Measurements from ENCODE around the gene TCF4. TPM values are rescaled to one million over a fixed set of nuclear protein-coding genes. Genes with fewer than 3 reads are reported as not detected.

The TCF4 gene
- total RNA-seq, 2 experiments from 2014 or later: 0.75 to 1.4 TPM

- H3K9me3 Mint-ChIP-seq: no peaks in the 10 kb centered on the region
- DNase-seq: no peak
- H3K4me1 Mint-ChIP-seq: no peaks in the 10 kb centered on the region
- no peaks in the 10 kb centered on the region for H3K36me3 Mint-ChIP-seq
- H3K27me3 Mint-ChIP-seq: peaks cover 3% of the 10 kb centered on the region
- no peak overlapping the region for H3K27ac Mint-ChIP-seq
- ATAC-seq (ENCODE audit: low read depth): no peak
- H3K4me3 Mint-ChIP-seq: no peak overlapping the region
- POLR2A ChIA-PET: no interaction called here
Measured at GRCh38 chr18:55309249-55309648, 278.7 kb downstream of the TCF4 start.

DNA sequence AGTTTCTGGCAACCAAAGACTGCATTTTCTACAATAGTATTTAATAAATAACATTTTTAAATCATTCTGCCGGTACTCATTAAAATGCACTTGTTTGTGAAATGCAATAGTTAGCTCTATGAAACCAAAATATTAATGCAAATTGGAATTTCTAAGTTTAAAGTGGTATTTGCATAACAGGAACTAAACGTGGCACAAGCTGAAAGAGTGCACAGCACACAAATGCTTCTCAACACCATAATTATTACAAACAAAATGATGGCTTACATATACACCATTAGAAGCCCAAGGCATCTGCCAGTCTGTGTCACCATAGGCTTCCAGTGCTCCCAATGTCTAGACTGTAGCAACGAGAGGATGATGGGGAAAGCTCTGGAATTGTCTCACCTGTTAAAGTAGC, 280.5 kb downstream of the TCF4 start:
- H3K4me1 Mint-ChIP-seq: no peaks in the 10 kb centered on the region
- peaks cover 3% of the 10 kb centered on the region for H3K27me3 Mint-ChIP-seq
- POLR2A ChIA-PET: no interaction called here
- H3K27ac Mint-ChIP-seq: no peak overlapping the region
- H3K4me3 Mint-ChIP-seq: no peak overlapping the region
- DNase-seq (no peak), ATAC-seq (ENCODE audit: low read depth) (no peak)
- H3K36me3 Mint-ChIP-seq: no peaks in the 10 kb centered on the region
- no peaks in the 10 kb centered on the region for H3K9me3 Mint-ChIP-seq

DNA sequence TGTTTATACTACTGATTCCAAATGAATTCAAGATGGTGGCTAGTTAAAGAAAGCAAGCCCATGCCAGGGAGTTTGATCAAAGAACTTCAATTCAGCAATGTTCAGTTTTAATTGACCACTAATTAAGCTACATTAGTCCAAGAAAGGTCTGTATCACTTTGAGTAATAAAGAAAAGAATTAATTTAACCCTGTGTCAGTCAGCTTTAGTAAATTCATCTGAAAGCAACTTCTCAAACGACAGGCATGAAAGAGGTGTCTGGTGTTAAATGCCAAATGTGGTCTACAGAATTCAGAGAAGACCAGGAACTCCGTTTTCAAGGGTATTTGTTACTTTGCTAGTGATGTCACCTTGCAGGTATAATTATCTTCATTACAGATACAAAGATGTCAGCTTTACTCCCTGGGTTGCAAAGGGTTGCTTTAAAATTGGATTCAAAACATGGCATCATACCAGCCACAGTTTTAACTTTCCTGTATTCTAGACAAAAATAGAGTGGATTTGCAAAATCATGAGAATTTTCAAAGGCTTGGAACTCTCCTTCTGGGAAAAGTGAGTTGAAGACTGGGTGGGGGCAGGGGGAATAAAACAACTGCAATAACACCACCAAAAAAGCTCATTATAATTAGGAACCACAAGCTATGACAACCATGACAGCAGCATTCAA, 281.5 kb downstream of the TCF4 start:
- Mint-ChIP-seq H3K9me3 (no peaks in the 10 kb centered on the region), H3K4me1 (no peaks in the 10 kb centered on the region), H3K36me3 (no peaks in the 10 kb centered on the region), H3K4me3 (no peak overlapping the region), H3K27ac (no peak overlapping the region), H3K27me3 (no peaks in the 10 kb centered on the region)
- POLR2A ChIA-PET: no interaction called here
- ATAC-seq (ENCODE audit: low read depth): no peak
- DNase-seq: no peak

- H3K9me3 Mint-ChIP-seq: no peaks in the 10 kb centered on the region
- no peaks in the 10 kb centered on the region for H3K36me3 Mint-ChIP-seq
- no peak overlapping the region for H3K27ac Mint-ChIP-seq
- POLR2A ChIA-PET: no interaction called here
- no peaks in the 10 kb centered on the region for H3K27me3 Mint-ChIP-seq
- ATAC-seq (ENCODE audit: low read depth) (no peak), DNase-seq (no peak)
- no peak overlapping the region for H3K4me3 Mint-ChIP-seq
- H3K4me1 Mint-ChIP-seq: no peaks in the 10 kb centered on the region
Measured at GRCh38 chr18:55302167-55302833, 285.7 kb downstream of the TCF4 start.

DNA sequence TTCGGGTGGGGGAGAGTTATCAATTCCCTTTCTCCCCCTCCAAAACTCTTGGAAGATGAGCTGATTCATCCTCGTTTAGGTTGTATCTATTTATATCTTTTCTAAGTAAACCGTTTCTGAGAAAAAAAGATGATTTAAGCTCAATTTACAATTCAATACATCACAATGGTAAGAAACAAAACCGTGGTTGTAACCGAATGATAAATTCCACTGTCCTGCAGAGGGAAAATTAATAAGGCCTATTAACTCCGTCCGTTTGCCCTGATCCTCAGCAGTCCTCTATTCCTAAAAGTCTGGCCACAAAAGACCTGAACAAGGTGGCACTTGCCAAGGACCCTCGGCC, 286.2 kb downstream of the TCF4 start:
- Mint-ChIP-seq H3K9me3 (no peaks in the 10 kb centered on the region), H3K36me3 (no peaks in the 10 kb centered on the region), H3K27ac (no peak overlapping the region), H3K4me1 (no peaks in the 10 kb centered on the region), H3K27me3 (no peaks in the 10 kb centered on the region), H3K4me3 (no peak overlapping the region)
- DNase-seq: no peak
- ATAC-seq (ENCODE audit: low read depth): no peak
- POLR2A ChIA-PET: no interaction called here

DNA sequence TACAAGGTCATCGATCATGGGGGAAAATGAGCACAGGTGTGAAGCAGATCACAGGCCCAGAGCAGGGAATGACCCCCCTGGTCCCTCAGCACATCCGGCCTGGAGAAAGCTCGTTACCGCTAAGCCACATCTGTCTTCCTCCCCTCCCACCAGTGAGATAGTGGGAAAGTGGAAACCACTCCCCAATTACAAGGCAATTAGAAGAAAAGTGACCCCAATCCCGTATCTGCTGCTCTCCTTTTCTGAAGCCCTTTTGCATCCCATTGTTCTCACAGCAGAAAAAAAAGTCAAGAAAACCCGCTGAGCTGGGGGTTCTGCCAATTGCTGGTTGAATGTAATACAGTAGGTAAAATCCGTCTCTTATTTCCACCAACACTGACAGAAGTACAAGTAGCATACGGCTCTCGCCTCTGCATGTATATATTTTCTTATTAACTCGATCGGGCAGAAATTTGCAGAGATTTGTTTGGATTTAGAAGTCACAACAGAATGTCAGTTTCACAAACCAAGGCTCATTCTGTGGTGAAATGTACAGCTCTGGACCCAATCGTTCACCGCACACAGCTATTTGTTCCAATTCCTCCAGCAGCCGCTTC, 287.0 kb downstream of the TCF4 start:
- no peaks in the 10 kb centered on the region for H3K4me1 Mint-ChIP-seq
- ATAC-seq (ENCODE audit: low read depth): no peak
- POLR2A ChIA-PET: no interaction called here
- no peak overlapping the region for H3K4me3 Mint-ChIP-seq
- H3K27ac Mint-ChIP-seq: no peak overlapping the region
- H3K36me3 Mint-ChIP-seq: no peaks in the 10 kb centered on the region
- DNase-seq: no peak
- H3K27me3 Mint-ChIP-seq: no peaks in the 10 kb centered on the region
- H3K9me3 Mint-ChIP-seq: no peaks in the 10 kb centered on the region

DNA sequence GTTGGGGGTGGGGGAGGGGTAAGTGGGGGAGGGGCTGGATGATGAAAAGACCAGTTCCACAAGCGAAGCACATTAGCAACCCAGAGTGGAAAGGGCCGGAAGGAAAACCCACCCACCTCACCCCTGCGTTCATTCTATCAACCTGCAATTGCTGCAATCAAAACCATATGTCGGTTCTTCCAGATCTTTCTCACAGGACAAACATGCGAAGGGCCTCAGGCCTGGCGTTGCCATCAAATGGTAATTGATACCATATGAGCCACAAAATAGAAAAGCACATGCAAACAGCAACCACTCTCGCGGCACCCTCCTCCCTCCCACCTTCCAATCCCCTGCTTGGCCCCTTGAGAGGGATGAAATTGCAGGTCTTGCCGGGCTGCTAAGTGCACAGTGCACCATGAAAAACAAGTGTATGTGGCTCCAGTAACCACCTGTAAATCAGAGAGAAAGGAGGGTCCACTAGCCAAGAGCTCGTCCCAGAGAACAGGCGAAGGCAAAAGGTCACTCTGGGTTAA, 287.5 kb downstream of the TCF4 start:
- no peaks in the 10 kb centered on the region for H3K9me3 Mint-ChIP-seq
- H3K4me1 Mint-ChIP-seq: no peaks in the 10 kb centered on the region
- DNase-seq: no peak
- POLR2A ChIA-PET: no interaction called here
- no peak for ATAC-seq (ENCODE audit: low read depth)
- no peaks in the 10 kb centered on the region for H3K27me3 Mint-ChIP-seq
- no peak overlapping the region for H3K27ac Mint-ChIP-seq
- H3K36me3 Mint-ChIP-seq: no peaks in the 10 kb centered on the region
- no peak overlapping the region for H3K4me3 Mint-ChIP-seq

- DNase-seq (no peak), ATAC-seq (ENCODE audit: low read depth) (no peak)
- POLR2A ChIA-PET: no interaction called here
- Mint-ChIP-seq H3K9me3 (peaks cover 1% of the 10 kb centered on the region), H3K4me3 (no peak overlapping the region), H3K4me1 (no peaks in the 10 kb centered on the region), H3K27me3 (no peaks in the 10 kb centered on the region), H3K27ac (no peak overlapping the region), H3K36me3 (no peaks in the 10 kb centered on the region)
Measured at GRCh38 chr18:55296778-55297177, 291.2 kb downstream of the TCF4 start.

DNA sequence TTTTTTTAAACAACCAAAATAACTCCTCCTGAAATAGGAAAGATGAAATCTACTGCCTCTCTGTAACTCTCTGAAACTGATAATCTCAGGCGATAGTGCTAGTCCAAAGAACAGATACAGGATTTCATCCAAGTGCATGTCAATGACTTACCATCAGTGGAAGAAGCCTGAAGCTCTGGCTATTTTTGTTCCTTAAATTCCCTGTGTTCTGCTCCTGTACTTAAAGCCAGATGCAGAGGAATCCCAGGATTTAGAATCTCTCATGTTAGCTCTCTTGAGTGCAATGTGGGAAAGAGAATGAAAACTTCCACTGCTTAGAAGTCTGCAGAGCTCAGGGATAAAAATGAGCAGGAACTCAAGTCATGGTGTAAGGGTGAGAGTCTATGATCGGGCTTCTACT, 291.9 kb downstream of the TCF4 start:
- POLR2A ChIA-PET: no interaction called here
- Mint-ChIP-seq H3K36me3 (no peaks in the 10 kb centered on the region), H3K27me3 (no peaks in the 10 kb centered on the region), H3K4me1 (no peaks in the 10 kb centered on the region), H3K27ac (no peak overlapping the region), H3K4me3 (no peak overlapping the region), H3K9me3 (peaks cover 1% of the 10 kb centered on the region)
- DNase-seq: no peak
- no peak for ATAC-seq (ENCODE audit: low read depth)

DNA sequence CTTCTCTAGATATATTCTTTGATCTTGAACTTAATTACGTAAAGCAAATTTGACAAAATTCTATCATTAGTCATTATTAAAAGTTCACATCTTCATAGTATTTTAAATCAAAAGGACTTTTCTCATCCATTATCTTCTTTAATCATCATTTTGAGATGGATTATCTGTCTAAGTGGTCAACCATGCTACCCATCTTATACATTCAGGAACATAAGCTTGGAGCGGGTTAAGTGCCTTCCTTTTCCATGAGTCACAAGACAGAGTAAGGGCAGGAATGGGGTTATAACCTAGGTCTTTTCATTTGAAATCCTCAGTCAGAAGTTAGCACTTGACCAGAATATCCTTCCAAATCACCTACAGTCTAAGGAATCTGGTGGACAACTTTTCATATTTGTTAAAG, 297.1 kb downstream of the TCF4 start:
- POLR2A ChIA-PET: no interaction called here
- H3K4me3 Mint-ChIP-seq: no peak overlapping the region

DNA sequence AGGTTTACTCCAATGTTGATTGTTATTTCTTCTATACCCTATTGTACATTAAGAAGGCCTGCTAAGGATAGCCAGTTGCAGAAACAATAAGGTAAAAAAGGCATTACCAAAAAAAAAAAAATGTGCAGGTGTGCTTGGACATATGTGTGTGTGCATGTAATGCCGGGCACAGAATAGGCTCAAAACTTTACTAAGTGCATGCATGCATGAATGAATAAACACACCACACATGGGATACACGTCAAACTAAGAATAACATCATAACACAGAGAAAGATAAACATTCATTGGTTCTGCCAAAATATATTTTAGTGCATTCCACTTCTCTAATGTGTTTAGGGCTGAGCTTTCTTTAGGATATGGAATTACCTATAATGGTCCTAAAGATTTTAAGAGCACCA, 298.2 kb downstream of the TCF4 start:
- Mint-ChIP-seq H3K27ac (no peak overlapping the region), H3K36me3 (no peaks in the 10 kb centered on the region), H3K4me3 (no peak overlapping the region), H3K4me1 (no peaks in the 10 kb centered on the region), H3K9me3 (peaks cover 1% of the 10 kb centered on the region), H3K27me3 (no peaks in the 10 kb centered on the region)
- ATAC-seq (ENCODE audit: low read depth) (no peak), DNase-seq (no peak)
- POLR2A ChIA-PET: no interaction called here

More for the DNA sequence above, 297.1 kb downstream of the TCF4 start:
- H3K36me3 Mint-ChIP-seq: no peaks in the 10 kb centered on the region
- peaks cover 1% of the 10 kb centered on the region for H3K9me3 Mint-ChIP-seq
- no peaks in the 10 kb centered on the region for H3K27me3 Mint-ChIP-seq
- no peak for DNase-seq
- H3K27ac Mint-ChIP-seq: no peak overlapping the region
- ATAC-seq (ENCODE audit: low read depth): no peak
- H3K4me1 Mint-ChIP-seq: no peaks in the 10 kb centered on the region

DNA sequence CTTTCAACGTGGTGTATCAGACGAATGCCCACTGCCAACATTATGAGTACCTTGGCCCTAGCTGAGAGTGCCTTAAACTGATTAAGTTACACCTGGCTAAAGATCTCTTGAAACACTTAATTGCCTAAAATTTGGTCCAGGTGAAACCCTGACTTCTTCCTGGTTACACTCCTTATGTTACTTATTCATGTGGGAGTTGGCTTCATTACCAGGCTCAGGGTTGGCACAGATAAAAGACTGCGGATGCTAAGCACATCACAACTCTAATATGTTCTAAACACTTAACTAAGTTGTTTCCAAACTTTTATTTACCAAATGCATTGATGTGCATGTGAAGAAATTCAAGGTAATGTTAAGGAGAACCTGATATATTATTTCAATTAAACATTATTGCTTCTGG, 298.9 kb downstream of the TCF4 start:
- Mint-ChIP-seq H3K4me1 (no peaks in the 10 kb centered on the region), H3K36me3 (no peaks in the 10 kb centered on the region), H3K27ac (no peak overlapping the region), H3K4me3 (no peak overlapping the region), H3K27me3 (no peaks in the 10 kb centered on the region), H3K9me3 (no peaks in the 10 kb centered on the region)
- POLR2A ChIA-PET: no interaction called here
- ATAC-seq (ENCODE audit: low read depth) (no peak), DNase-seq (no peak)

DNA sequence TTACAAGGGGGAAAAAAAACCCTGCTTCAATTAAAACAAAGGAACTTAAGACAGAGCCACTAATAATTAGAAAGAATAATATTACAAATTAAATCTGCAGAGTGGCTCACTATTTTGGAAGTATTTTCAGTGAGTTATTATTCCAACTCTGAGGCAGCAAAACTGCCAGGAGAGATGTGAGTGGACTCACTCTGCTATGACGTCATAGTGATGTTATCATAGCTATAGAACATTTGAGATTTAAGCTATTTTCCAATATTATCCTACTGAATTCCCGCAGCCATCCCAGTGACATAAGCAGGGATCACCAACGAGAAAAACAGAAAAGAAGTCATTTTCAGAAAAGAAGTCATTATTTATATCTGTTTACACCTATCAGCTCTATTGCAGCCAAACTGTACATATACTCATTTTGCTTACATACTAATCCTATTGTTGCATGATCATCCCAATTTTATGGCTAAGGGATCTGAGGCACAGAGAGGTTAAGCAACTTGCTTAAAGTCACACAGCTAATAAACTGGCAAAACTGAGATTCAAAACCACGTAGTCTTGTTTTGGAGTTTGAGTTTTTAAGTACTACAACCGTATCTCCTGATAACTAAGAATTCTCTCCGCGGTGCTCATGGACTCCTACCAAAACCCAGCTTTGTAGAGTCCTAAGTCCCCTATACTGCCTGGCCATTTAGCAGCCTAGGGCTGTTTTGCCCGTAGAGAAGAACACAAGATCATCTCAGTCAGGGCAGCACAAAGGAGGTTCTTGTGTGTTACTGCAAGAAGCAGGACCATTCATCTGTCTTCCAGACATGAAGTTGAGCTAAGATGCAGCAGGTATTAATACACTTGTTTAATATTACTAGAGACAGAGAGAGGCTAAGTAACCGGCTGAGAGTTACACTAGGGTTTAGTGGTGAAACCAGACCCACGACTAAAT, 299.8 kb downstream of the TCF4 start:
- H3K4me3 Mint-ChIP-seq: no peak overlapping the region

More for the DNA sequence above, 299.8 kb downstream of the TCF4 start:
- H3K27ac Mint-ChIP-seq: no peak overlapping the region
- DNase-seq: no peak
- H3K4me1 Mint-ChIP-seq: no peaks in the 10 kb centered on the region
- H3K36me3 Mint-ChIP-seq: no peaks in the 10 kb centered on the region
- no peaks in the 10 kb centered on the region for H3K27me3 Mint-ChIP-seq
- H3K9me3 Mint-ChIP-seq: no peaks in the 10 kb centered on the region
- no peak for ATAC-seq (ENCODE audit: low read depth)
- POLR2A ChIA-PET: no interaction called here

All from activated naive CD8-positive, alpha-beta T cell treated with anti-CD3 and anti-CD28 coated beads, Interleukin-2, amount 10 ng/mL, durations not matched to agents 7 days and 5 days (primary cell).